Stomach smooth muscle (tissue), 2 donors: ENCODE measurements around the gene CLDN14.

Experiments used
- H3K27ac ChIP-seq: one replicate; pipeline ENCODE4 v1.7.0; 2013; ENCODE audit warnings: mild to moderate bottlenecking, low read length, inconsistent platforms
- H3K27me3 ChIP-seq, 2 donors: one replicate each; pipeline ENCODE4 v1.7.0; 2013; ENCODE audit warnings: low read length in 2 of 2; ENCODE audit not compliant: insufficient read depth in 2 of 2, control insufficient read depth in 1 of 2
- H3K36me3 ChIP-seq, 2 donors: one replicate each; pipeline ENCODE4 v1.7.0; 2013; ENCODE audit warnings: low read length in 2 of 2; ENCODE audit not compliant: control insufficient read depth in 2 of 2, insufficient read depth in 2 of 2
- H3K4me1 ChIP-seq: one replicate; pipeline ENCODE4 v1.7.0; 2013; ENCODE audit warnings: low read length; ENCODE audit not compliant: control insufficient read depth, insufficient read depth
- H3K4me3 ChIP-seq, 2 donors: one replicate each; pipeline ENCODE4 v1.7.0; 2013; ENCODE audit warnings: low read length in 2 of 2
- H3K9ac ChIP-seq, 2 donors: one replicate each; pipeline ENCODE4 v1.7.0; 2013; ENCODE audit warnings: low read length in 2 of 2, mild to moderate bottlenecking in 1 of 2
- H3K9me3 ChIP-seq, 2 donors: one replicate each; pipeline ENCODE4 v1.7.0; 2013; ENCODE audit warnings: low read length in 2 of 2; ENCODE audit not compliant: control insufficient read depth in 2 of 2
- donor health status: healthy.
- donor health status: Pancreatic carcinoma.

Gene CLDN14

GRCh38 chr21:36471254-36471723 lies 8.6 kb downstream of the CLDN14 start:
- Histone ChIP-seq H3K36me3 (no peaks in the 10 kb centered on the region), H3K4me1 (no peaks in the 10 kb centered on the region), H3K4me3 (no peak overlapping the region), H3K9ac (no peak overlapping the region), H3K9me3 (no peaks in the 10 kb centered on the region), H3K27me3 (peaks cover 0 to 2% of the 10 kb centered on the region in 2 donors), H3K27ac (no peak overlapping the region)

GRCh38 chr21:36470294-36470693 lies 9.6 kb downstream of the CLDN14 start:
- peaks cover 0 to 2% of the 10 kb centered on the region in 2 donors for H3K27me3 ChIP-seq
- H3K36me3 ChIP-seq, result no peaks in the 10 kb centered on the region
- no peaks in the 10 kb centered on the region for H3K9me3 ChIP-seq
- no peak overlapping the region for H3K9ac ChIP-seq
- H3K4me1 ChIP-seq, result no peaks in the 10 kb centered on the region
- H3K27ac ChIP-seq, result no peak overlapping the region
- H3K4me3 ChIP-seq, result no peak overlapping the region

- H3K4me3 ChIP-seq, result no peak overlapping the region
- no peak overlapping the region for H3K9ac ChIP-seq
- peaks cover 5 to 12% of the 10 kb centered on the region in 2 donors for H3K27me3 ChIP-seq
- H3K4me1 ChIP-seq, result peaks cover 4% of the 10 kb centered on the region
- no peaks in the 10 kb centered on the region for H3K9me3 ChIP-seq
- no peak overlapping the region for H3K27ac ChIP-seq
- no peaks in the 10 kb centered on the region for H3K36me3 ChIP-seq
Measured at GRCh38 chr21:36466061-36466511, 13.8 kb downstream of the CLDN14 start.

GRCh38 chr21:36465478-36465877 lies 14.4 kb downstream of the CLDN14 start:
- Histone ChIP-seq H3K27me3 (peaks cover 5 to 17% of the 10 kb centered on the region in 2 donors), H3K9me3 (no peaks in the 10 kb centered on the region), H3K4me1 (peaks cover 4% of the 10 kb centered on the region), H3K36me3 (no peaks in the 10 kb centered on the region), H3K4me3 (no peak overlapping the region), H3K9ac (no peak overlapping the region), H3K27ac (no peak overlapping the region)

GRCh38 chr21:36464590-36464989 lies 15.3 kb downstream of the CLDN14 start:
- no peaks in the 10 kb centered on the region for H3K36me3 ChIP-seq
- H3K9ac ChIP-seq, result no peak overlapping the region
- no peaks in the 10 kb centered on the region for H3K9me3 ChIP-seq
- peaks cover 5 to 17% of the 10 kb centered on the region in 2 donors for H3K27me3 ChIP-seq
- H3K4me3 ChIP-seq, result no peak overlapping the region
- peaks cover 4% of the 10 kb centered on the region for H3K4me1 ChIP-seq
- H3K27ac ChIP-seq, result no peak overlapping the region

GRCh38 chr21:36463991-36464390 lies 15.9 kb downstream of the CLDN14 start:
- Histone ChIP-seq H3K4me1 (peaks cover 4% of the 10 kb centered on the region), H3K9ac (no peak overlapping the region), H3K9me3 (no peaks in the 10 kb centered on the region), H3K36me3 (no peaks in the 10 kb centered on the region), H3K27me3 (peaks cover 5 to 17% of the 10 kb centered on the region in 2 donors), H3K27ac (no peak overlapping the region), H3K4me3 (no peak overlapping the region)

GRCh38 chr21:36463204-36463603 lies 16.7 kb downstream of the CLDN14 start:
- Histone ChIP-seq H3K27ac (no peak overlapping the region), H3K9me3 (no peaks in the 10 kb centered on the region), H3K4me3 (no peak overlapping the region), H3K9ac (no peak overlapping the region), H3K27me3 (peaks cover 5 to 17% of the 10 kb centered on the region in 2 donors), H3K36me3 (no peaks in the 10 kb centered on the region), H3K4me1 (peaks cover 4% of the 10 kb centered on the region)

GRCh38 chr21:36461918-36462486 lies 17.9 kb downstream of the CLDN14 start:
- no peaks in the 10 kb centered on the region for H3K36me3 ChIP-seq
- peaks cover 4% of the 10 kb centered on the region for H3K4me1 ChIP-seq
- no peaks in the 10 kb centered on the region for H3K9me3 ChIP-seq
- H3K27me3 ChIP-seq, result peaks cover 5 to 17% of the 10 kb centered on the region in 2 donors
- no peak overlapping the region for H3K27ac ChIP-seq
- H3K9ac ChIP-seq, result no peak overlapping the region
- no peak overlapping the region for H3K4me3 ChIP-seq

- Histone ChIP-seq H3K9ac (no peak overlapping the region), H3K27ac (no peak overlapping the region), H3K9me3 (no peaks in the 10 kb centered on the region), H3K4me3 (no peak overlapping the region), H3K4me1 (peaks cover 4% of the 10 kb centered on the region), H3K36me3 (no peaks in the 10 kb centered on the region), H3K27me3 (peaks cover 5 to 17% of the 10 kb centered on the region in 2 donors)
Measured at GRCh38 chr21:36461277-36461917, 18.5 kb downstream of the CLDN14 start.

- Histone ChIP-seq H3K4me3 (no peak overlapping the region), H3K9me3 (no peaks in the 10 kb centered on the region), H3K36me3 (no peaks in the 10 kb centered on the region), H3K9ac (no peak overlapping the region), H3K4me1 (peaks cover 4% of the 10 kb centered on the region), H3K27me3 (peaks cover 5 to 17% of the 10 kb centered on the region in 2 donors), H3K27ac (no peak overlapping the region)
Measured at GRCh38 chr21:36460866-36461265, 19.1 kb downstream of the CLDN14 start.

GRCh38 chr21:36459098-36459497 lies 20.8 kb downstream of the CLDN14 start:
- no peaks in the 10 kb centered on the region for H3K4me1 ChIP-seq
- no peaks in the 10 kb centered on the region for H3K36me3 ChIP-seq
- no peak overlapping the region for H3K9ac ChIP-seq
- no peak overlapping the region for H3K27ac ChIP-seq
- no peak overlapping the region for H3K4me3 ChIP-seq
- H3K27me3 ChIP-seq, result peaks cover 0 to 17% of the 10 kb centered on the region in 2 donors
- H3K9me3 ChIP-seq, result no peaks in the 10 kb centered on the region
